Measurements from ENCODE around the gene URB2.
"Not testable (repeated sequence)": the region's sequence is repeated elsewhere in the genome, so short reads cannot be mapped to it uniquely, and the experiment has no call there.

URB2 gene

GRCh38 chr1:229625915-229626831 lies at the start of gene URB2, which contains the start of gene TAF5L:
Gene URB2, plus strand, starts transcription at chr1:229626247. Its CDS starts 1,387 bp downstream, at chr1:229627634.
Gene TAF5L, minus strand, starts transcription at chr1:229626122. Its CDS starts 11,640 bp downstream, at chr1:229614482.
- DNase-seq (ENCODE audit: low read depth): peak; percentile 51

GRCh38 chr1:229578168-229579058 lies 47.6 kb upstream of the URB2 start:
- no peak for DNase-seq (ENCODE audit: low read depth)

- DNase-seq (ENCODE audit: low read depth): no peak
Measured at GRCh38 chr1:229579059-229579673, 46.9 kb upstream of the URB2 start.

- DNase-seq (ENCODE audit: low read depth): no peak
Measured at GRCh38 chr1:229581485-229581884, 44.6 kb upstream of the URB2 start.

- no peak for DNase-seq (ENCODE audit: low read depth)
Measured at GRCh38 chr1:229582011-229582694, 43.9 kb upstream of the URB2 start.

GRCh38 chr1:229582715-229583114 lies 43.3 kb upstream of the URB2 start:
- no peak for DNase-seq (ENCODE audit: low read depth)

GRCh38 chr1:229585338-229585737 lies 40.7 kb upstream of the URB2 start:
- no peak for DNase-seq (ENCODE audit: low read depth)

GRCh38 chr1:229590119-229590518 lies 35.9 kb upstream of the URB2 start:
- no peak for DNase-seq (ENCODE audit: low read depth)

GRCh38 chr1:229593800-229594199 lies 32.2 kb upstream of the URB2 start:
- DNase-seq (ENCODE audit: low read depth): no peak

- DNase-seq (ENCODE audit: low read depth): no peak
Measured at GRCh38 chr1:229594227-229595008, 31.6 kb upstream of the URB2 start.

- not testable (repeated sequence) for DNase-seq (ENCODE audit: low read depth)
Measured at GRCh38 chr1:229595876-229596275, 30.2 kb upstream of the URB2 start.

- DNase-seq (ENCODE audit: low read depth): no peak
Measured at GRCh38 chr1:229596925-229597699, 28.9 kb upstream of the URB2 start.

GRCh38 chr1:229597877-229598276 lies 28.2 kb upstream of the URB2 start:
- DNase-seq (ENCODE audit: low read depth): no peak

- no peak for DNase-seq (ENCODE audit: low read depth)
Measured at GRCh38 chr1:229599218-229599954, 26.7 kb upstream of the URB2 start.

GRCh38 chr1:229600229-229600628 lies 25.8 kb upstream of the URB2 start:
- no peak for DNase-seq (ENCODE audit: low read depth)

GRCh38 chr1:229603371-229604005 lies 22.6 kb upstream of the URB2 start:
- DNase-seq (ENCODE audit: low read depth): no peak

- DNase-seq (ENCODE audit: low read depth): no peak
Measured at GRCh38 chr1:229607370-229607769, 18.7 kb upstream of the URB2 start.

GRCh38 chr1:229608590-229608989 lies 17.5 kb upstream of the URB2 start:
- no peak for DNase-seq (ENCODE audit: low read depth)

GRCh38 chr1:229613938-229614337 lies 12.1 kb upstream of the URB2 start:
- DNase-seq (ENCODE audit: low read depth): no peak

Measured in stimulated activated CD8-positive, alpha-beta memory T cell treated with anti-CD3 and anti-CD28 coated beads, Interleukin-15, amount 100 ng/mL, for 1 hour (primary cell).